HepG2 (cell line): ENCODE data around the gene STAT5A. TPM values are rescaled to one million over a fixed set of nuclear protein-coding genes. Genes with fewer than 3 reads are reported as not detected.

Experiments used
- BRD4 ChIP-seq: sonication (generic); formaldehyde crosslinking; IDR thresholded peaks from 2 replicates; pipeline ENCODE4 v1.4.0; 2020; ENCODE audit warnings: missing genetic modification reagents
- CAMTA2 ChIP-seq: sonication (generic); formaldehyde crosslinking; IDR thresholded peaks from 2 replicates; pipeline ENCODE4 v1.4.0; 2020; ENCODE audit warnings: mild to moderate bottlenecking, missing genetic modification reagents, borderline replicate concordance
- CCAR2 ChIP-seq: fragments of 200-400 bp; formaldehyde crosslinking; optimal IDR thresholded peaks from 2 replicates; pipeline ENCODE3; 2018; ENCODE audit warnings: low read depth, mild to moderate bottlenecking, low read length, moderate library complexity
- ELF1 ChIP-seq: sonication (generic); formaldehyde crosslinking; IDR thresholded peaks from 2 replicates; pipeline ENCODE4 v1.4.0; 2020; ENCODE audit warnings: missing genetic modification reagents
- MATR3 ChIP-seq: sonication (generic); formaldehyde crosslinking; IDR thresholded peaks from 2 replicates; pipeline ENCODE4 v1.4.0; 2020; ENCODE audit warnings: missing genetic modification reagents
- MYNN ChIP-seq: sonication (generic); formaldehyde crosslinking; IDR thresholded peaks from 2 replicates; pipeline ENCODE4 v1.4.0; 2020; ENCODE audit warnings: mild to moderate bottlenecking, low read depth, missing genetic modification reagents
- NR3C1 ChIP-seq: sonication (generic); formaldehyde crosslinking; IDR thresholded peaks from 2 replicates; pipeline ENCODE4 v1.4.0; 2020; ENCODE audit warnings: missing genetic modification reagents
- PREB ChIP-seq: sonication (generic); formaldehyde crosslinking; IDR thresholded peaks from 2 replicates; pipeline ENCODE4 v1.4.0; 2020; ENCODE audit warnings: missing genetic modification reagents
- SRY ChIP-seq: sonication (generic); formaldehyde crosslinking; IDR thresholded peaks from 2 replicates; pipeline ENCODE4 v1.8.0; 2022; ENCODE audit warnings: mild to moderate bottlenecking, missing genetic modification reagents
- TEAD2 ChIP-seq: sonication (generic); formaldehyde crosslinking; IDR thresholded peaks from 2 replicates; pipeline ENCODE4 v1.9.0; 2021; ENCODE audit warnings: missing genetic modification reagents
- ZKSCAN8 ChIP-seq: IDR thresholded peaks from 2 replicates; pipeline ENCODE4 v1.6.1; 2016; ENCODE audit warnings: borderline replicate concordance, missing genetic modification reagents, missing compliant biosample characterization
- ZNF337 ChIP-seq: sonication (generic); formaldehyde crosslinking; IDR thresholded peaks from 2 replicates; pipeline ENCODE4 v1.5.1; 2020; ENCODE audit warnings: missing genetic modification reagents, low read depth, mild to moderate bottlenecking, borderline replicate concordance
- ZNF383 ChIP-seq: sonication (generic); formaldehyde crosslinking; IDR thresholded peaks from 2 replicates; pipeline ENCODE4 v1.4.0; 2020; ENCODE audit warnings: missing genetic modification reagents, mild to moderate bottlenecking, borderline replicate concordance
- ZNF569 ChIP-seq: sonication (generic); formaldehyde crosslinking; IDR thresholded peaks from 2 replicates; pipeline ENCODE4 v1.5.0; 2020; ENCODE audit warnings: mild to moderate bottlenecking, missing genetic modification reagents, moderate library complexity, borderline replicate concordance
- ZNF589 ChIP-seq: sonication (generic); formaldehyde crosslinking; conservative IDR thresholded peaks from 2 replicates; pipeline ENCODE4 v1.8.0; 2022; ENCODE audit warnings: mild to moderate bottlenecking, moderate library complexity, missing genetic modification reagents
- ZNF646 ChIP-seq: sonication (generic); formaldehyde crosslinking; IDR thresholded peaks from 2 replicates; pipeline ENCODE4 v1.9.0; 2021; ENCODE audit warnings: mild to moderate bottlenecking, missing genetic modification reagents
- ZNF746 ChIP-seq: sonication (generic); formaldehyde crosslinking; IDR thresholded peaks from 2 replicates; pipeline ENCODE4 v1.8.0; 2022; ENCODE audit warnings: mild to moderate bottlenecking, missing genetic modification reagents
- polyA plus RNA-seq, 8 experiments: library from polyadenylated mRNA; depleted of rRNA in 3 of 8; stranded (reverse) in 7 of 8; unstranded in 1 of 8; fragments of >200 nt; fragmentation: Illumina TruSeq in 4 of 8; extraction: Trizol in 4 of 8; gene quantifications; 2 replicates each; pipeline versions ENCODE4 v1.2.1 to v1.2.3, GENCODE V29; 2011 to 2016; ENCODE audit warnings: low read depth in 4 of 8, missing spikeins in 1 of 8, mixed read lengths in 1 of 8; ENCODE audit not compliant: insufficient read depth in 1 of 8
- total RNA-seq, 5 experiments: library from RNA; depleted of rRNA; stranded (reverse); fragments of >200 nt; fragmentation: Illumina TruSeq; extraction: Trizol; gene quantifications; 2 replicates each; pipeline ENCODE4 v1.2.3, GENCODE V29; 2016; ENCODE audit warnings: low read depth in 1 of 5
- TF ChIP-seq, protein P1 (sequence below): IDR thresholded peaks from 2 replicates; pipeline ENCODE4 v1.6.1; 2012; ENCODE audit warnings: low read depth, low read length, improper control_type of control experiment
- TF ChIP-seq, protein P2 (sequence below): sonication (generic); formaldehyde crosslinking; IDR thresholded peaks from 2 replicates; pipeline ENCODE4 v1.8.0; 2022; ENCODE audit warnings: mild to moderate bottlenecking, missing genetic modification reagents

STAT5A gene
- total and polyA plus RNA-seq, 2 of the 13 experiments (the other 11 are each of a cell fraction or from before 2014, with no cell fraction given), result 1.4 to 4.1 TPM

GRCh38 chr17:42304187-42305030 is 16.1 kb downstream of the STAT5A start (continued):
- TF ChIP-seq, protein P1, sequence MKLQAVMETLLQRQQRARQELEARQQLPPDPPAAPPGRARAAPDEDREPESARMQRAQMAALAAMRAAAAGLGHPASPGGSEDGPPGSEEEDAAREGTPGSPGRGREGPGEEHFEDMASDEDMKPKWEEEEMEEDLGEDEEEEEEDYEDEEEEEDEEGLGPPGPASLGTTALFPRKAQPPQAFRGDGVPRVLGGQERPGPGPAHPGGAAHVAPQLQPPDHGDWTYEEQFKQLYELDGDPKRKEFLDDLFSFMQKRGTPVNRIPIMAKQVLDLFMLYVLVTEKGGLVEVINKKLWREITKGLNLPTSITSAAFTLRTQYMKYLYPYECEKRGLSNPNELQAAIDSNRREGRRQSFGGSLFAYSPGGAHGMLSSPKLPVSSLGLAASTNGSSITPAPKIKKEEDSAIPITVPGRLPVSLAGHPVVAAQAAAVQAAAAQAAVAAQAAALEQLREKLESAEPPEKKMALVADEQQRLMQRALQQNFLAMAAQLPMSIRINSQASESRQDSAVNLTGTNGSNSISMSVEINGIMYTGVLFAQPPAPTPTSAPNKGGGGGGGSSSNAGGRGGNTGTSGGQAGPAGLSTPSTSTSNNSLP, result no peak
- no peak for TF ChIP-seq ZNF569 (CRISPR knock-in tag)
- TF ChIP-seq ZKSCAN8 (CRISPR knock-in tag), result no peak
- no peak for TF ChIP-seq CAMTA2
- TF ChIP-seq MYNN (CRISPR knock-in tag), result no peak
- no peak for TF ChIP-seq ZNF746 (CRISPR knock-in tag)
- TF ChIP-seq BRD4 (CRISPR knock-in tag), result 0 out of 2 replicates have a peak, but pooled peaks have one; percentile 59
- no peak for TF ChIP-seq MATR3 (CRISPR knock-in tag)
- no peak; the same call in 1 of the 2 replicates for TF ChIP-seq ZNF337
- TF ChIP-seq, protein P2, sequence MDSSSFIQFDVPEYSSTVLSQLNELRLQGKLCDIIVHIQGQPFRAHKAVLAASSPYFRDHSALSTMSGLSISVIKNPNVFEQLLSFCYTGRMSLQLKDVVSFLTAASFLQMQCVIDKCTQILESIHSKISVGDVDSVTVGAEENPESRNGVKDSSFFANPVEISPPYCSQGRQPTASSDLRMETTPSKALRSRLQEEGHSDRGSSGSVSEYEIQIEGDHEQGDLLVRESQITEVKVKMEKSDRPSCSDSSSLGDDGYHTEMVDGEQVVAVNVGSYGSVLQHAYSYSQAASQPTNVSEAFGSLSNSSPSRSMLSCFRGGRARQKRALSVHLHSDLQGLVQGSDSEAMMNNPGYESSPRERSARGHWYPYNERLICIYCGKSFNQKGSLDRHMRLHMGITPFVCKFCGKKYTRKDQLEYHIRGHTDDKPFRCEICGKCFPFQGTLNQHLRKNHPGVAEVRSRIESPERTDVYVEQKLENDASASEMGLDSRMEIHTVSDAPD (CRISPR knock-in tag), result no peak
- TF ChIP-seq ELF1, result no peak
- no peak for TF ChIP-seq CCAR2
- TF ChIP-seq SRY, result no peak
- TF ChIP-seq ZNF589, result no peak
- TF ChIP-seq TEAD2 (CRISPR knock-in tag), result no peak
- TF ChIP-seq NR3C1 (CRISPR knock-in tag), result no peak
- no peak for TF ChIP-seq ZNF383 (CRISPR knock-in tag)
- TF ChIP-seq PREB (CRISPR knock-in tag), result no peak
- TF ChIP-seq ZNF646 (CRISPR knock-in tag), result no peak
